H1 (cell line): ENCODE data around the gene KIF3B. TPM values are rescaled to one million over a fixed set of nuclear protein-coding genes. Genes with fewer than 3 reads are reported as not detected.

ENCODE experiments used
- CTCF ChIA-PET: fragments of 300-600 bp; sonication (Branson Sonifier 250); formaldehyde crosslinking; loops from one replicate; lab custom pipeline; 2021; ENCODE audit not compliant: partially characterized antibody; lab: Charles Lee
- POLR2A ChIA-PET: fragments of 300-600 bp; sonication (Branson Sonifier 250); formaldehyde crosslinking; loops from one replicate; lab custom pipeline; 2021; ENCODE audit warnings: inconsistent platforms; ENCODE audit not compliant: partially characterized antibody; lab: Charles Lee
- DNase-seq, 2 experiments: peaks; one replicate each; pipeline versions ENCODE4 v3.0.0 to v3.0.0-alpha.2; 2010 to 2022; ENCODE audit warnings: low spot score in 2 of 2, low read depth in 1 of 2, mixed read lengths in 1 of 2
- FAIRE-seq: peaks from 2 replicates; lab custom pipeline; 2011; peaks lifted over from hg19 to GRCh38; lab: Jason Lieb, UNC
- H2AFZ ChIP-seq: 2 replicates; pipeline ENCODE4 v1.8.1; 2012; ENCODE audit warnings: low read length, inconsistent platforms
- H2AK5ac ChIP-seq: 2 replicates; pipeline ENCODE4 v1.6.1; 2013; ENCODE audit warnings: low read depth, low read length
- H2BK120ac ChIP-seq: replicated peaks from 2 replicates; pipeline ENCODE3; 2013; ENCODE audit warnings: low read depth, low read length, inconsistent platforms
- H2BK12ac ChIP-seq: 2 replicates; pipeline ENCODE4 v1.6.1; 2013; ENCODE audit warnings: low read depth, low read length
- H2BK15ac ChIP-seq: 2 replicates; pipeline ENCODE4 v1.6.1; 2013; ENCODE audit warnings: low read length
- H2BK20ac ChIP-seq: 2 replicates; pipeline ENCODE4 v1.6.1; 2013; ENCODE audit warnings: low read length
- H2BK5ac ChIP-seq: 2 replicates; pipeline ENCODE4 v1.6.1; 2013; ENCODE audit warnings: low read depth, low read length
- H3K14ac ChIP-seq: 2 replicates; pipeline ENCODE4 v1.6.1; 2013; ENCODE audit warnings: inconsistent platforms; ENCODE audit not compliant: insufficient read length
- H3K18ac ChIP-seq: 2 replicates; pipeline ENCODE4 v1.6.1; 2013; ENCODE audit warnings: low read length; ENCODE audit errors: extremely low read depth
- H3K23ac ChIP-seq: 2 replicates; pipeline ENCODE4 v1.6.1; 2013; ENCODE audit warnings: inconsistent platforms; ENCODE audit not compliant: insufficient read length
- H3K23me2 ChIP-seq: 2 replicates; pipeline ENCODE4 v1.6.1; 2013; ENCODE audit warnings: low read depth, low read length
- H3K27ac ChIP-seq: 2 replicates; pipeline ENCODE4 v1.6.1; 2011; ENCODE audit warnings: low read depth, low read length, inconsistent platforms
- H3K27me3 ChIP-seq, 4 experiments: replicated peaks in 1 of 4; 1 replicate in 1 of 4; 2 replicates in 3 of 4; pipeline versions ENCODE4 v1.6.1 to v1.8.1; 2011 to 2013; ENCODE audit warnings: low read length in 3 of 4, mild to moderate bottlenecking in 3 of 4, inconsistent platforms in 2 of 4, mixed read lengths in 2 of 4, moderate library complexity in 1 of 4; ENCODE audit not compliant: control insufficient read depth in 3 of 4, insufficient read depth in 3 of 4; ENCODE audit errors: extremely low read depth in 1 of 4
- H3K36me3 ChIP-seq, 4 experiments: 2 replicates each; pipeline versions ENCODE4 v1.6.1 to v1.8.1; 2011 to 2013; ENCODE audit warnings: mild to moderate bottlenecking in 4 of 4, low read length in 3 of 4, moderate library complexity in 2 of 4, control low read depth in 1 of 4, inconsistent platforms in 1 of 4; ENCODE audit not compliant: insufficient read depth in 4 of 4, control insufficient read depth in 2 of 4
- H3K4ac ChIP-seq: replicated peaks from 2 replicates; pipeline ENCODE3; 2013; ENCODE audit warnings: low read length, low read depth, mixed read lengths, inconsistent platforms; ENCODE audit not compliant: insufficient read length
- H3K4me1 ChIP-seq, 4 experiments: replicated peaks in 1 of 4; 1 replicate in 1 of 4; 2 replicates in 3 of 4; pipeline versions ENCODE4 v1.6.1 to v1.8.1; 2011 to 2013; ENCODE audit warnings: low read length in 3 of 4, inconsistent platforms in 2 of 4, mixed read lengths in 1 of 4; ENCODE audit not compliant: insufficient read depth in 4 of 4, control insufficient read depth in 3 of 4
- H3K4me2 ChIP-seq, 2 experiments: 2 replicates each; pipeline versions ENCODE4 v1.6.1 to v1.8.1; 2011 to 2013; ENCODE audit warnings: low read depth in 2 of 2, low read length in 2 of 2, control low read depth in 1 of 2, inconsistent platforms in 1 of 2, mild to moderate bottlenecking in 1 of 2; ENCODE audit not compliant: insufficient read depth in 1 of 2
- H3K4me3 ChIP-seq, 4 experiments: fragments of 200-600, 300-600 bp in 1 of 4; sonication (generic), shearing (Covaris generic), sonication (Bioruptor Twin) in 1 of 4; 2 replicates each; pipeline versions ENCODE4 v1.5.1 to v1.8.1; 2011 to 2016; ENCODE audit warnings: low read length in 4 of 4, low read depth in 3 of 4, control low read depth in 2 of 4, inconsistent platforms in 2 of 4, mild to moderate bottlenecking in 2 of 4, mixed read lengths in 1 of 4, moderate library complexity in 1 of 4; ENCODE audit not compliant: insufficient read depth in 2 of 4; ENCODE audit errors: extremely low read depth in 1 of 4
- H3K56ac ChIP-seq: replicated peaks from 2 replicates; pipeline ENCODE3; 2013; ENCODE audit warnings: low read depth, mild to moderate bottlenecking, mixed read lengths, low read length, inconsistent platforms; ENCODE audit not compliant: insufficient read length
- H3K79me1 ChIP-seq: 2 replicates; pipeline ENCODE4 v1.6.1; 2013; ENCODE audit warnings: low read depth, low read length, control low read depth
- H3K79me2 ChIP-seq, 2 experiments: 2 replicates each; pipeline versions ENCODE4 v1.6.1 to v1.8.1; 2012 to 2013; ENCODE audit warnings: low read length in 2 of 2, mild to moderate bottlenecking in 2 of 2, inconsistent platforms in 1 of 2; ENCODE audit not compliant: insufficient read depth in 2 of 2, control insufficient read depth in 1 of 2
- H3K9ac ChIP-seq, 4 experiments: replicated peaks in 1 of 4; 1 replicate in 1 of 4; 2 replicates in 3 of 4; pipeline versions ENCODE4 v1.6.1 to v1.8.1; 2011 to 2013; ENCODE audit warnings: low read depth in 3 of 4, low read length in 3 of 4, control low read depth in 2 of 4, mild to moderate bottlenecking in 2 of 4, moderate library complexity in 2 of 4, inconsistent platforms in 1 of 4; ENCODE audit errors: extremely low read depth in 1 of 4
- H3K9me3 ChIP-seq, 2 experiments: 2 replicates each; pipeline versions ENCODE4 v1.6.1 to v1.8.1; 2012 to 2013; ENCODE audit warnings: mild to moderate bottlenecking in 2 of 2, moderate library complexity in 2 of 2, control low read depth in 1 of 2, inconsistent platforms in 1 of 2, low read depth in 1 of 2, low read length in 1 of 2, mixed read lengths in 1 of 2; ENCODE audit not compliant: insufficient read depth in 2 of 2
- H4K20me1 ChIP-seq, 2 experiments: replicated peaks in 1 of 2; 2 replicates each; pipeline versions ENCODE3 to v1.8.1; 2011 to 2013; ENCODE audit warnings: inconsistent platforms in 2 of 2, low read length in 2 of 2, mild to moderate bottlenecking in 1 of 2; ENCODE audit not compliant: insufficient read depth in 2 of 2, control insufficient read depth in 1 of 2
- H4K5ac ChIP-seq: 2 replicates; pipeline ENCODE4 v1.6.1; 2013; ENCODE audit warnings: low read length, low read depth, mixed read lengths, inconsistent platforms; ENCODE audit not compliant: insufficient read length
- H4K8ac ChIP-seq: 2 replicates; pipeline ENCODE4 v1.8.0; 2013; ENCODE audit warnings: mild to moderate bottlenecking, moderate library complexity, low read length, inconsistent platforms; ENCODE audit not compliant: insufficient read depth; ENCODE audit errors: extremely low read depth
- H4K91ac ChIP-seq: replicated peaks from 2 replicates; pipeline ENCODE3; 2013; ENCODE audit warnings: low read length, mixed read lengths, inconsistent platforms; ENCODE audit not compliant: insufficient read length
- BACH1 ChIP-seq: IDR thresholded peaks from 2 replicates; pipeline ENCODE4 v1.6.1; 2012; ENCODE audit warnings: low read length, improper control_type of control experiment
- BCL11A ChIP-seq, 2 experiments: IDR thresholded peaks; one replicate each; pipeline ENCODE4 v1.6.1; 2011; ENCODE audit warnings: low read depth in 2 of 2, low read length in 2 of 2, mild to moderate bottlenecking in 2 of 2
- CBX5 ChIP-seq: fragments of 300-800, 300-1000 bp; sonication (generic); IDR thresholded peaks from 2 replicates; pipeline ENCODE4 v1.7.1; 2016; ENCODE audit warnings: antibody characterized with exemption, low read length, low read depth
- CREB1 ChIP-seq: IDR thresholded peaks from 2 replicates; pipeline ENCODE4 v1.6.1; 2012; ENCODE audit warnings: inconsistent platforms
- GTF2F1 ChIP-seq: IDR thresholded peaks from 2 replicates; pipeline ENCODE4 v1.6.1; 2012; ENCODE audit warnings: low read depth, low read length, improper control_type of control experiment, borderline replicate concordance
- SRF ChIP-seq: IDR thresholded peaks from 2 replicates; pipeline ENCODE4 v1.6.1; 2011; ENCODE audit warnings: mild to moderate bottlenecking, low read depth, low read length, moderate library complexity
- TAF7 ChIP-seq: optimal IDR thresholded peaks from 2 replicates; pipeline ENCODE3; 2011; ENCODE audit warnings: low read depth, mild to moderate bottlenecking, inconsistent platforms, low read length, moderate library complexity, borderline replicate concordance
- TEAD4 ChIP-seq: IDR thresholded peaks from 2 replicates; pipeline ENCODE4 v1.6.1; 2012; ENCODE audit warnings: low read depth, low read length, inconsistent platforms, mixed read lengths
- ZNF274 ChIP-seq: IDR thresholded peaks from 2 replicates; pipeline ENCODE4 v1.7.0; 2012; ENCODE audit warnings: low read length, borderline replicate concordance; ENCODE audit errors: extremely low read depth
- WGBS, 2 experiments: shearing (Covaris generic) in 1 of 2; methylation state at CpG; one replicate each; pipeline versions ENCODE4 v1.1.6 to v1.1.7; 2013 to 2015; ENCODE audit warnings: low lambda C conversion rate in 2 of 2, mixed read lengths in 2 of 2, inconsistent platforms in 1 of 2, low coverage in 1 of 2, missing lambda C conversion rate in 1 of 2; ENCODE audit not compliant: insufficient replicate concordance in 2 of 2, insufficient coverage in 1 of 2, insufficient read length in 1 of 2; ENCODE audit errors: extremely low coverage in 1 of 2, missing lambda C conversion rate in 1 of 2; 5-methylcytosine and 5-hydroxymethylcytosine counted together
- polyA plus RNA-seq, 7 experiments: library from polyadenylated mRNA; depleted of rRNA in 3 of 7; stranded (reverse) in 5 of 7; unstranded in 2 of 7; fragments of >200 nt in 5 of 7; fragments of 200-250 nt in 2 of 7; gene quantifications; 1 replicate in 5 of 7; 2 replicates in 1 of 7; 4 replicates in 1 of 7; pipeline versions ENCODE4 v1.2.1 to v1.2.3, GENCODE V29; 2011 to 2013; ENCODE audit warnings: missing spikeins in 2 of 7, mixed read lengths in 2 of 7
- total RNA-seq: library from RNA; stranded (reverse); fragmentation: NEBNext Ultra II Directional; extraction: Animal tissue kit (Norgen Biotek cat#: 25700); gene quantifications from 2 replicates; pipeline ENCODE4 v1.2.1, GENCODE V29; 2021

The KIF3B gene
- total and polyA plus RNA-seq, 2 of the 8 experiments (the other 6 are each of a cell fraction or from before 2014, with no cell fraction given): 10.1 to 22.4 TPM

- Histone ChIP-seq H3K36me3 (no peaks in the 10 kb centered on the region), H4K91ac (no peak overlapping the region), H3K4me2 (no peak overlapping the region), H3K56ac (no peak overlapping the region), H2BK12ac (no peak overlapping the region), H2BK5ac (no peak overlapping the region), H2AK5ac (no peak overlapping the region), H3K79me1 (no peaks in the 10 kb centered on the region), H3K27me3 (no peaks in the 10 kb centered on the region), H4K8ac (no peak overlapping the region), H2AFZ (no peak overlapping the region), H3K4ac (no peak overlapping the region), H4K20me1 (peaks cover 0 to 3% of the 10 kb centered on the region in 2 experiments), H2BK20ac (no peak overlapping the region), H4K5ac (no peak overlapping the region), H3K4me1 (no peaks in the 10 kb centered on the region), H3K9ac (no peak overlapping the region), H2BK15ac (no peak overlapping the region), H2BK120ac (no peak overlapping the region), H3K4me3 (no peak overlapping the region), H3K14ac (no peak overlapping the region), H3K79me2 (no peaks in the 10 kb centered on the region), H3K9me3 (no peaks in the 10 kb centered on the region), H3K18ac (no peak overlapping the region), H3K23me2 (no peaks in the 10 kb centered on the region), H3K27ac (no peak overlapping the region), H3K23ac (no peak overlapping the region)
- DNase-seq (no peak), FAIRE-seq (no peak)
- CTCF ChIA-PET: interaction anchor here (0.5 to 0.7 kb wide), 4 partner anchors 19 to 784 kb away, joined by 3 read pairs; no protein-coding TSS in a partner anchor
- 92% methylated on average over 11 of the region's 11 CpGs; no CpG with 5 or more reads in 1 of the 2 experiments for WGBS, 2 experiments
- POLR2A ChIA-PET: no interaction called here
- no peak for TF ChIP-seq TEAD4
- TF ChIP-seq GTF2F1: no peak
- TF ChIP-seq BCL11A (IDR thresholded peaks at IDR 0.05; ENCODE audit: low read depth in 2 of 2, low read length in 2 of 2): no peak
- TF ChIP-seq ZNF274: no peak
- TF ChIP-seq BACH1: no peak
- TF ChIP-seq SRF: no peak
- TF ChIP-seq CREB1: no peak
- TF ChIP-seq TAF7: no peak
- no peak for TF ChIP-seq CBX5
Observed at GRCh38 chr20:32382102-32382950, 104.9 kb downstream of the KIF3B start.
